Bronchial epithelial cell (primary cell): ENCODE results near the gene SDC1. TPM values are rescaled to one million over a fixed set of nuclear protein-coding genes. Genes with fewer than 3 reads are reported as not detected.

Experiments
- DNase-seq: peaks from one replicate; pipeline ENCODE4 v3.0.0-alpha.2; 2010; ENCODE audit warnings: low read depth
- FAIRE-seq: peaks from 2 replicates; lab custom pipeline; 2011; peaks lifted over from hg19 to GRCh38; lab: Jason Lieb, UNC
- H3K27me3 ChIP-seq: 2 replicates; pipeline ENCODE4 v1.5.1; 2011; ENCODE audit warnings: low read length; ENCODE audit not compliant: control insufficient read depth, insufficient read depth
- H3K36me3 ChIP-seq: 2 replicates; pipeline ENCODE4 v1.5.1; 2011; ENCODE audit warnings: low read length; ENCODE audit not compliant: control insufficient read depth, insufficient read depth
- H3K4me3 ChIP-seq: 2 replicates; pipeline ENCODE4 v1.5.1; 2011; ENCODE audit warnings: mild to moderate bottlenecking, low read depth, low read length, control low read depth
- total RNA-seq: library from RNA; depleted of rRNA; stranded (reverse); fragments of >200 nt; gene quantifications from 2 replicates; pipeline ENCODE4 v1.2.1, GENCODE V29; 2014
- TF ChIP-seq, protein P1 (sequence below): IDR thresholded peaks from 2 replicates; pipeline ENCODE4 v1.5.1; 2011; ENCODE audit warnings: mild to moderate bottlenecking, moderate library complexity, low read length, control low read depth, inconsistent platforms; ENCODE audit not compliant: insufficient read depth, severe bottlenecking

The SDC1 gene
- total RNA-seq, 1 donor from 2014 or later = 1,084 TPM

DNA sequence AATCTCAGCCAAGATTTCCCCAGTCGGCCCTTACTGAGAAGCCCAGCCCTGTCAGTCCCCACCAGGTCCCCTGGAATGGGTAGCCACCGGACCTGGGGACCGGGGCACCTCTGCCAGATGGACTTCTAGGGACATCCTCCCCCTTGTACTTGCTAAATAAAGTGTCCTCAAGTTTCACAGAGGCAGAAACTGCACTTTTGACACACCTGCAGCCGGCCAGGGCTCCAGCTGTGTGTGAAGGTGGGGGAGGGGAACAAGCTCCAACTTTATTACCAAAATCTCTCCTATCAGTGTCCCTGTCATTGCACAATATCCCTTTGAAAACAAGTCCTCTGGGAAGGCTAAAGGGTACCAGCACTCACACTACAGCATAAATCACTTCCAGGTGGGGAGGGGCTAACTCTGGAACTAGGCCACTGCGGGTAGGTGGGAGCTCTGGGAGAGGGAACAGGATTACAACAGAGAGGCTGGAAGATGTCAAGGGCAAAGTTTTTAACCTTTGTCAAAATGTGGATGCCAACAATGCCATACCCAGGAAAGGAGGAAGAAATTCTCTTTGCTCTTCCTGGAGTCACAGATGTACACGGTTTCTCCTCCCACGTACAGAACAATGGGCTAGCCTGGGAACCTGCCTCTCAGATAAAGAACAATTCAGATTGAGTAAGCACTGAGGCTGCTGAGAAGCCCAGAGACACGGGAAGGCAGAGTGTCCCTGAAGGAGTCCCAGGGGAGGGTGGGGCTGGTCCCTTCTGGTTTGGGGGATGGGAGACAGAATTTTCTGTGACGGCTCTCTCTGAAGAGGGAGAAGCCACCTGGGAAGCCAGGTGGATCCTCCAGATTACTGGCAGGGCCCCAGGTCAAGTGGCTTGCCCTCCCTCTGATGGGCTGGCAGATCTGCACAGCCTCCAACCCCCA is 11.0 kb downstream of the SDC1 start:
- peaks cover 31% of the 10 kb centered on the region for H3K36me3 ChIP-seq
- peak; percentile 67 for DNase-seq
- H3K27me3 ChIP-seq = no peaks in the 10 kb centered on the region
- TF ChIP-seq, protein P1, sequence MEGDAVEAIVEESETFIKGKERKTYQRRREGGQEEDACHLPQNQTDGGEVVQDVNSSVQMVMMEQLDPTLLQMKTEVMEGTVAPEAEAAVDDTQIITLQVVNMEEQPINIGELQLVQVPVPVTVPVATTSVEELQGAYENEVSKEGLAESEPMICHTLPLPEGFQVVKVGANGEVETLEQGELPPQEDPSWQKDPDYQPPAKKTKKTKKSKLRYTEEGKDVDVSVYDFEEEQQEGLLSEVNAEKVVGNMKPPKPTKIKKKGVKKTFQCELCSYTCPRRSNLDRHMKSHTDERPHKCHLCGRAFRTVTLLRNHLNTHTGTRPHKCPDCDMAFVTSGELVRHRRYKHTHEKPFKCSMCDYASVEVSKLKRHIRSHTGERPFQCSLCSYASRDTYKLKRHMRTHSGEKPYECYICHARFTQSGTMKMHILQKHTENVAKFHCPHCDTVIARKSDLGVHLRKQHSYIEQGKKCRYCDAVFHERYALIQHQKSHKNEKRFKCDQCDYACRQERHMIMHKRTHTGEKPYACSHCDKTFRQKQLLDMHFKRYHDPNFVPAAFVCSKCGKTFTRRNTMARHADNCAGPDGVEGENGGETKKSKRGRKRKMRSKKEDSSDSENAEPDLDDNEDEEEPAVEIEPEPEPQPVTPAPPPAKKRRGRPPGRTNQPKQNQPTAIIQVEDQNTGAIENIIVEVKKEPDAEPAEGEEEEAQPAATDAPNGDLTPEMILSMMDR = no peak
- no peak for FAIRE-seq
- H3K4me3 ChIP-seq = no peak overlapping the region

DNA sequence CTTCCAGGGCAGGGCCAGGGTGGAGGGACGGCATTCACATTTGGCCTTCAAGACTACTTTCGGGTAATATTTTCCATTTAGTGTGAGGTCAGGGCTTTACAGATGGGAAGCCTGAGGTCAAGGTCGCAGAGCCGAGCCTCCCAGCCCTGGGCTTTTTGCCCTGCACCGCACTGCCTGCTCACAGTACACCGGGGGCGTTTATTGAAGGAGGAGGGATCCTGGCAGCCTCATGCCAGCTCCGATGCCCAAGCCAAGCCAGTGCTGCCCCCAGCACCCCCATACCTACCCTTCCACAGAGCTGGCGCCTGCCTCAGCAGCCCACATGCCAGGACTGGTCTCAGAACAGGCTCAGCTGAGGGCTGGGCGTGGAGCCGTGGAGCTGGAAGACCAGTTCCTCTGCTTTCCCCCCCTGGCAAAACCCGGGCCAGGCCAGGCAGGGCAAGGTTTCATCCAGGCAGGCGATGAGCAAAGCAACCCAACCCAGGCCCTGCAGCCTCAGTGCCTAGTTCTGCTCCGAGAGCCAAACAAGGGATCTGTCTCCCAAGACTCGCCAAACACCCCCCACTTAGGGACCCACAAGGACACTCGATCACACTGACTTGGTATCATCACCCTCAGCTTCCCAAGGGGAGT is 11.9 kb downstream of the SDC1 start:
- DNase-seq (peak; percentile 96), FAIRE-seq (peak; percentile 83)
- Histone ChIP-seq H3K4me3 (no peak overlapping the region), H3K27me3 (no peaks in the 10 kb centered on the region), H3K36me3 (peaks cover 29% of the 10 kb centered on the region)
- TF ChIP-seq, protein P1 = no peak

DNA sequence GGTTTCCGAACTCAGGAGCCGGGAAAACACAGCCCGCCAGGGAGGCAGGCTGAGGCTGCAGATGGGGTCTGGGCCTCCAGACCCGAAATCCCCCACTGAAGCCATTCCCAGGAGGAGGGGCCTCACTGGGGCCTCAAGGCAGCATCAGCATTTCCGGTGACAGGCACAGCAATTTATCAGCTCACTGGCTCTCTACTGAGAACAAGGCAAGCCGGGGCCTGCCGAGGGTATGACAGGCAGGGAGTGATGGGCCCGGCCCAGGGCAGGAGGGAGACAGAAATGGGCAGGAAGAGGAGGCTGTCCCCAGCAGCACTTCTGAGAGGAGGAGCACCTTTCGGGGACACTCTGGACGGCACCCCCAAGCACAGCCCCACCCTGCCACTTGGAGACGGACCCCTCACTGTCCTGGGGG is 12.5 kb downstream of the SDC1 start:
- DNase-seq (peak; percentile 94), FAIRE-seq (peak; percentile 40)
- Histone ChIP-seq H3K36me3 (peaks cover 29% of the 10 kb centered on the region), H3K27me3 (no peaks in the 10 kb centered on the region), H3K4me3 (no peak overlapping the region)
- TF ChIP-seq, protein P1 = no peak

DNA sequence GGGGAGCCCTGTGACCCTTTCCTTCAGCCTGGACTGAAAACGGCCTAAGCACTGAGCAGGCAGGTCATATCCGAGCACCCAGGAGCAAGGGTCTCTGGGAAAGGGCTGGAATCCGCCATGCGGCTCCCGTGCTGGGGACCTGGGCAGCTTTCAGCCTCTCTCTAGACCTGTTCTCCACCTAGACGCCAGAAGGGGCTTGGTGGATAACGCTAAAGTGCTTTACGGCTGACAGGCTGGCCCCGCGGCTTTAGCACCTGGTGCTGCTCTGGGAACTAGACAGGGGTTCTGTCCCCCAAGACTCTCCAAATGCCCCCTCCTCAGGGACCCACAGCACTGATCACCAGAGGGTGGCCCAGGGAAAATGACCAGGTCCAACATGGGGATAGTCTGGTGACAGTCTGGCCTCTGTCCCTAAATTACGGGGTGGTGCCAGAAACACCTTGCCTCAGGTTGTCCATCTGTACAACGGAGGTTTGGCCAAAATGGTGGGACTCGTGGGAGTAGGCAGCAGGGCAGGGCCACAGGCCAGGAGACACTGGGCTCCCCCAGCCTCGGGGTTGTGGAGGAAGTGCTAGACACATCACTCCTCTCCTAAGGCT is 13.0 kb downstream of the SDC1 start:
- TF ChIP-seq, protein P1 = no peak
- Histone ChIP-seq H3K4me3 (no peak overlapping the region), H3K27me3 (no peaks in the 10 kb centered on the region), H3K36me3 (peaks cover 24% of the 10 kb centered on the region)
- FAIRE-seq (no peak), DNase-seq (no peak)

DNA sequence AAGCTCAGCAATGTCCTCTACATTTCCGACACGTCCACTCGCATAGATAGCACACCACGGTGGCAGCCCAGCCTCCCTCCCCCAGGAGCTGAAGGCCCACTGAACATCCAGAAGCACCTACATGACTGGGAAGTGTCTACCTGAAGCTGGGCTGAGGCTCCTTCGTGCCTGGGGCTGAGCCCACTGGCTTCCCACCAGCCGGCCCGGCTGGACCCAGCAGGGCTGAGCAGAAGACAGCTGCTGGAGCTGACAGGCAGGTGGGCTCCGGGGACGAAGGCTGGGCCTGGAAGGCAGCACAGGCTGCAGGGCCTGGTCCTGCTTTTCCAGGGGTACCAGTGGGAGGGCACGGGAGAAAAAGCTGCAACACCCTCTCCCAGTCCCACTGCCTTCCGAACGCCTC is 13.5 kb downstream of the SDC1 start:
- TF ChIP-seq, protein P1 = no peak
- no peak overlapping the region for H3K4me3 ChIP-seq
- FAIRE-seq (no peak), DNase-seq (no peak)
- peaks cover 23% of the 10 kb centered on the region for H3K36me3 ChIP-seq
- H3K27me3 ChIP-seq = no peaks in the 10 kb centered on the region
